ENCODE data around the gene AHCYL2.

DNA sequence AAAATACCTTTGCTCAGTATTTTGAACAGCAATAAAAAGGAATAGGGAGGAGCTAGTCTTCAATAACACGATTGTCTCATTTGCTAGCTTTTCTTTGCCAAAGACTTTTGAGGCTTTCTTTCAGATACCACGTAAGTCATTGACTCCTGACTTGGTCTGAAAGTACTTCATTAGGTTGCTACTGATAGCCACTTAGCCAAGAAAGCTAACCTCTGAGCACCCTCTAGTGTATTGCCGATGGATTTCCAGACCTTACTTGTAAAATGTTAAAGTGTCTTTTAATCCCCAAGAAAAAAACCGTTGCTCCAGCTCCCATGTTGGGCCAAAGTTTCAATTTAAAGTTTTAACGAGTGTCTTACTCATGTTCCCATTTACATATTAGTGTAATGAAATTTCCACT is 146.0 kb downstream of the AHCYL2 start:
- no peak for TF ChIP-seq EZH2 (IDR thresholded peaks at IDR 0.05)
- TF ChIP-seq POLR2AphosphoS5 (IDR thresholded peaks at IDR 0.05; ENCODE audit: borderline replicate concordance, low read depth, low read length), result no peak

All from SK-N-MC (cell line).